GM12892 (cell line): ENCODE measurements around the gene FOXC1.

Experiments used
- POLR2A ChIP-seq: IDR thresholded peaks from 2 replicates; pipeline ENCODE4 v1.6.1; 2011; ENCODE audit warnings: low read depth, low read length, control low read depth
- TAF1 ChIP-seq: IDR thresholded peaks from 2 replicates; pipeline ENCODE4 v1.6.1; 2011; ENCODE audit warnings: low read depth, mild to moderate bottlenecking, control low read depth, low read length, borderline replicate concordance

GRCh38 chr6:1604158-1605003 lies 5.3 kb upstream of the FOXC1 start:
- no peak for TF ChIP-seq POLR2A
- TF ChIP-seq TAF1, result no peak
